Hematopoietic multipotent progenitor cell treated with erythropoietin and hydrocortisone succinate and interleukin-3 and kit ligand, for 17 days (in vitro differentiated cells): ENCODE measurements around the gene DMRTB1.

Experiments used
- DNase-seq: peaks from one replicate; pipeline ENCODE4 v3.0.0-alpha.2; 2015; ENCODE audit warnings: low spot score

Gene DMRTB1

DNA sequence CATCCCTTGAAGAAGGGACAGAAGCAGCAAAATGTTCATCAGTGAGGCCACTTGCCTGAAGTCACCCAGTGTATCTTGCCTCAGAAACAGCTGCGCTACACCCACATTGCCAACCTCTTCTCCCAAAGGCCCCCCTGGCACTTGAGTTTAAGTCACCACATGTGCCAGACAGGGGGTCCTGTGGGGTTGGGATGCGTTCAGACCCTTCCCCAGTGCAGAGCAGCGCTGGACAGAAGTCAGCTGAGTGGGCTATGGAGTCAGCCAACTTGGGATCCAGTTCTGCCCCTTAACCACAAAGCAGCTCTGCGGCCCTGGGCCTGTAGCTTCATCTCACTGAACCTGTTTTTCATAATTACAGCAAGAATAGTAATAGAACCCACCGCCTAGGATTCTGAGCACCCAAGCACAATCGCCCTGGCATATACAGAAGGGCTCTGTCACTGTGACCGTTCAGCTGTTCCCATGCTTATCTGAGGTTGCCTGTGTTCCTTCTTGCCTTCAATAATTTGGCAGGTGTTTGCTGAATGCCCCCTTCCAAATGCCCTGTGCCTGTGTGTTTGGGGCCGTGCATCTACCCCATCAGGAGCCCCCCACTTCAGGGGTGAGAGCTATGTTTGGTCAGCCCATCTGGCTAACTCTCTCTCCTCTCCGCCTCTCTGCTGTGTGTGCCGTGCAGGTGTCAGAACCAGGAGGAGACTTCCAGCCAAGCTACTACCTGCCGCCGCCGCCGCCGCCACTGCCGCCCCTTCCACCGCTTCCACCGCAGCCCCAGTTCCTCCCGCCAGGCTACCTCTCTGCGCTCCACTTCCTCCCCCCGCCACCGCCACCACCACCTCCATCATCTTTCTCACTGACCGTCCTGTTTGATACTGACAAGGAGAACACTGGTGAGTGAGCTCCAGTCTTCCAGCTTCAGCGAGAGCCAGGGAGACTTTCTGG, 5.0 kb downstream of the DMRTB1 start:
- no peak for DNase-seq

DNA sequence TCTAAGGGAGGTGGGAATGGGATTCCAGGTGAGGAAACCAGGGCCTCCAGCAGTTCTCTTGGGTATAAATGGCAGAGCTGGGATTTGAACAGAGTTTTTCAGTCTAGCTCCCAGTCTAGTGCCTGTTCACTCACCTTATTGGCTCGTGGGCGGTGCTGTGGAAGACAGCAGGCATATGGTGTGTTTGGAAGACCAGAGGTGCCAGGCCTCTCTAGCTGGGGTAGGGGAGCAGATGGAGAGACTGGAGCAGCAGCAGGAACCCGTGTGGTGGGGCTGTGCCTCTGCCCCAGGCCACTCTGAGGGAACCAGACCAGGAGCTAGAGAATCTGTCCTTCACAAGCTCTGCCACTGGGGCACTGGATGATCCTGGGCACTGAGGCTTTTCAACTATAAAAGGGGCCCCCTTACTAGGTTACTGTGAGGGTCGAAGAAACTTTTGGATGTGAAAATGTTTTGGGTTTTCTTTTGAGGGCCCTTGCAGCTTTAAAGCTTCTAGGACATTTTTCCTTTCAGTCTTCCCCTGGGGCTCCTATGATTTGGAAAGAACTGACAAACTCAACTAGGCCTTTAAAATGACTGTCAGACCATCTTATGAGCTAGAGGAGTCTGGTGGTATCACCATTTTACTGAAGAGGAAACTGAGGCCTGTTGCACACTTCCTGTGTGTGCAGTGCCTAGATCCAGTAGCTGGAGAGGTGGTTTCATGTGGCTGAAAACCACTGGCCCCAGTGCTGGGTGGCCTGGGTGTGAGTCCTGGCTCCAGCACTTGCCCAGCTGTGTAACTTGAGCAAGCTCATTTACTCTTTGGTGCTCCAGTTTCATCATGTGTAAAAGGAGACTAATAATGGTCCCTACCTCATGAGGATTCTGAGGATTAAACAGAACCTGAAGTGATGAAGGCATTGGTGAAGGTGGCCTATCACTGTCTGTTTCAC, 6.1 kb downstream of the DMRTB1 start:
- no peak for DNase-seq

DNA sequence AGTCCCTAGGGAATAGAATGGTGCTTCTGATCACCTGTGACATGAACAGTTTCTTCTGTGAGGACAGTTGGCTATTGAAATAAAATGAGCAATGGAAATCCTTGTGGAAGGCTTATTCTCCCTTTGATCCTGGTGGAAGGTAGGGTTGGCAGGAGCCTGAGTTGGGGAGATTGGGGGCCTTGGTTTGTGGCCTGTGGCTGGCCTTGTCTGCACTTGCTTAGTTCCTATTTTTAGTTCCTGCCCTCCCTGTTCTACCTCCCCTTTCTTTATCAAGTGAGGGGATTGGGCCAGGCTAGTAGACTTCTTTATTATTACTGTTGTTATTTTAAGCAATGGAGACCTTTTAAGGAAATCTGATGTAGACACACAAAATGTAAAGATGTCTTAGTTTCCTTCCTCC, 8.2 kb downstream of the DMRTB1 start:
- DNase-seq: no peak

DNA sequence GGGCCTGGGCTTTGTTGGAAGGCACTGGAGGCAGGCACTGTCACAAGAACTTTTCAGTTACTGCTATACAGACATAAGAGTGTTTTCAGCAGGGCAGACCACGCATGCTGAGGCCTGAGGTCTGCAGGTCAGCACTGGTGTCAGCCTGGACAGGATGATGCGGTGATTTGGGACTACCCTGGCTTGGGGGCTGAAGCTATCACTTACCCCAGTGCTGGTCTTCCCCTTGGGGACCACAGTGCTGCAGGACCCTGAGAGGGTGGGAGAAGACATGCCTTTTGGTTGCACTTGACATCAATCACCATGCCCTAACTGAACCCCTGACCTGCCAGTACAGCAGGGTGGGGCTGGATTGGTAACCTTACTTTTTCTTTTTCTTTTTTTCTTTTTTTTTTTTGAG, 9.2 kb downstream of the DMRTB1 start:
- no peak for DNase-seq

DNA sequence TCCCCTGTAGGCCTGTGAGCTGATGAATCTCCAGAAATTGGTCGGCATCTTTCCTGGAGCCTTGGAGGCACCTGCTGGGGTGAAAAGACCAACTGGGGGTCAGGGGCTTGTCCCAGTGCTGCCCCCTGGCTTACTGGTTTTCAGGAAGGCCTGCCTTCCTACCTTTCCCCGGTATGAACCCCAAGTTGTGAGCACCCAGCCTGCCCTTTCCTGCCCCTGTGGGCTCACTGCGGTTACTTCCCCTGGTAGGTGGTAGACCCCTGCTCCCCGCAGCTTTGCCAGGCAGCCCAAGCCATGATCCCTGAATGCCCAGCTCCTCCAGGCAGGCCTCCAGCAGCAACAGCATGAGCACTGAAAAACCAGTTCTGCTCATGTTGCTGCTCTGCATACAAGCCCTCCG, 10.2 kb downstream of the DMRTB1 start:
- DNase-seq: no peak

DNA sequence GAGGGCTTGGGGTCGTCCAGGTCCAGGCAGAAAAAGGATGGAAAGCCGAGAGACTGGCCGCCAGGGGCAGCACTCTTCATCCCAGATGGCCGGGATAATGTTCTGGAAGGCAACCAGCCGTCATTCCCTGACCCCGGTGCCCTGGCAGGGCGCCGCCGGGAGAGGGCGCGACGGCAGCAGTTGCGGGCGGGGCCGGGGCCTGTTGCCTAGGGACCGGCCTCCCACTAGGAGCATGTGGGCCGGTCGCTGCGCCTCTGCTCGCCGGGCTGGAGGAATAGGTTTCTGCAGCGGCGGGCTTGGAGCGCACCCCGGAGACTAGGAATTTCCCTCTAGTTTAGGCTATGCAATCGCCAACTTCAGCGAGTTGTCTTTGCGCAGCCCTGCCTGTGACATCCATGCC, 11.0 kb downstream of the DMRTB1 start:
- DNase-seq: no peak

DNA sequence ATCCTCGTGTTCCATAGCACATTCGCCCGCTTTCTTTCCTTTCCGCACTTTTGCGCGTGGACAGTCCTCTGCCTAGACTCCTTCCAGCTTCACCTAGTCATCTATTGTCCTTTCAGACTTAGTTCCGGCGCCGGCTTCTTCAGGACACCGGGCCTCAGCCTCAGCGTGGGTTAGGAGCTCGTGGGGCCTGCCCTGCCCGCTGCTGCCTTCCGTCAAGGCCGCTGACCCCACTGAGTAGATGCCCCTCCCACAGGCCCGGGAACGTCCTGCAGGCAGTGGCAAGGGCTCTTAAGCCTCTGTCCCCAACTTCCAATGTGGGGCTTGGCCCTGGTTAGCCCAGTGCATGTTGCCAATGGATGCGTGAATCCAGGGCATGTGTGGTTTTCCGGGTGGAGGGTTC, 11.4 kb downstream of the DMRTB1 start:
- DNase-seq: no peak

DNA sequence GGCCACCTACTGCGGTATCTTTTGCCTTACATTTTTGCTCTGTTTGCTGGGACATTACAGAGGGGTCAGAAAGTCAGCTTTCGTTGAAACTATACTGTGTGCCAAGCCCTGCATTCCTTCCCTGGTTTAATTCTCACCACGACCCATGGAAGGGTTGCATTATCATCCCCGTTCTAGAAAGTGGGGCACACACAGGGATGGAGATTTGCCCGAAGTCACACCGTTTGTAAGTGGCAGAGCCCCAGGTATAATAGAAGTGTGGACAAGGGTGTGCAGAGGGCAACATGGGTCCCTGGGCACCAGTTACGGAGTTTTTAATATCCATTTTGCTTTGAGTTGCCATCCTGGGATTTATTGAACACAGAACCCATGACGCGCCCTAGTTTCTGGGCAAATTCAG, 11.8 kb downstream of the DMRTB1 start:
- no peak for DNase-seq

DNA sequence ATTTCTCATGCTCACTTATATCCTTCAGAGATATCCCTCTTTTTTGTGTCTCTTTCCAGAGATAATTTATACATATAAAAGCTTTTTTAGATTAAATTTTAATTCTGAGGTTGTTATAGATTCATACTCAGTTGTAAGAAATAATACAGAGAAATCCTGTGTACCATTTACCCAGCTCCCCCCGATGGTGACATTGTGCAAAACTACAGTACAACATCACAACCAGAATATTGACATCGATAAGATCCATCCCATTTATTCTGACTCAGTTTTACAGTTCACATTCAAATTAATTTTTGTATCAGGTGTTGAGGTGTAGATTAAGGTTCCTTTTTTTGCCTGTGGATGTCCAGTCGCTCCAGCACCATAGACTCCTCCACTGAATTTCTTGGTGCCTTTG, 14.3 kb downstream of the DMRTB1 start:
- no peak for DNase-seq

DNA sequence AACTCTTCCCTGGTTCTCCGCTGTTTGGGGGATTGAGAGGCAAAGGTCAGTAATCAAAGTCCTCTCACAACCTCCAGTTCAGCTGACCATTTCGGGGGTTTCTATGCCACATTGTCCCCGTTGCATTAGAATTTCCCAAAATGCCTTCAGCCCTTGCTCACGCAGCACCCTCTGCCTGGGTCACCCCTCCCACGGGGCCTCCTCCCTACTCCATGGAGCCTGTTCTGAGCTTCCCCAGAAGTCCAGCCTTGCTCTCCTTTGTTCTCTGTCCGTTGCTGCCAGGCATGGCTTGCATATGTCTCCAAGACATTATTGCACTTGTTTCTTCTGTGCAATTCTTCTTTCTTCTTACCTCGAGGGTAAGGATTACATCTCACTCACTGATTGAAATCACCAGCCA, 16.5 kb downstream of the DMRTB1 start:
- DNase-seq: no peak

DNA sequence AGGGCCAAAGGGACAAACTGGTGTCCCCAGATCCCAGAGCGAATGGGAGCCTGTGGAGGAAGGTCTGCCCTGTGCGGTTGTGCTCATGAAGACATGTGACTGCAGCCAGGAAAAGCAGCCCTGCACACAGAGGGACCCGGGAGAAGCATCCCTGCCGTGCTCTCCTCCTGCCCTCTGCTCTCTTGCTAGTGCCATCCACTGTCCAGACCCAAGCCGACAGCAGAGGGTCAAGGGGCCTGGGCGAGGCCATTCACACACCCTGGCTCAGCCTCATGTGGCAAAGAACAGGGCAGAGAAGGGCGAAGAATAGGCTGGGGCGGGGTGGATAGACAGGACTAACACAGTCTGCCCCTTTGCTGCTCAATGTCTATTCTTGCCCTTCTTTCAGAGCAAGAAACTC, 17.4 kb downstream of the DMRTB1 start:
- DNase-seq: no peak

DNA sequence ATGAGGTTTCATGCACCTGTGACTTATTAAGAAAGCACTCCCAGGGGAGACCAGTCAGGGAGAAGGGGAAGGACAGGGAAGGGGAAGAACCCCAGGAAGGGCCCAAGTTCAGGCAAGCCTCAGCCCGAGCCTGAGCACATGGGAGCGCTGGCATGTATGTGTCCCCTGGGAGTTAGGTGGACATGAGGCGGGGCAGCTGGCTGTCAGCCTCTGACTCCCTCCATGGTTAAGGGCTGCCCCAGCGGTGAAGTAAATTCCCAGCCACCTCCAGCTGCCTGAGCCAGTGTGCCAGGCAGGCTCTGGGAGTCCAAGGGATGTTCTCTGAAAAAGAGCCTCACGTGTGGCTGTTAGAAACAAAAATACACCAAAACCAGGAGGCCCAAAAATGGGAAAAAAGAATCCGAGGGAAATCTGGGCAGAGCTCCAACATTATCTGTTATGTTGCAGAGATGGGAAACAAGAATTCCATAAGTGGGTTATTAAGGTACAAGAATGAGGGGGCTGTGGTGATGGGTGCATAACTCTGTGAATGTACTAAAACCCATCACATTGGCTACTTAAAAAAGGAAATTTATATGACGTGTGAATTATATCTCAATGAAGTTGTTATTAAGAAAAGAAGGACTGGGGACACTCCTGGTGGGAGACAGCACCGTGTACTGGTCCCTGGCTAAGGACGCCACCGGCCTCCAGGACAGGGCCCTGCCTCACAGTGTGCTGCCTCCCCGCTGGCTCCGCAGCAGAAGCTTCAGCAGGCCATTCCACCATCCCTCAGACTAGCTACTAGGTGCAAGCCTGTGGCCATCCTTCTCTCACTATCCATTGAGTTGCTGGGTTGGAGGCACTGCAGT, 18.7 kb downstream of the DMRTB1 start:
- no peak for DNase-seq

DNA sequence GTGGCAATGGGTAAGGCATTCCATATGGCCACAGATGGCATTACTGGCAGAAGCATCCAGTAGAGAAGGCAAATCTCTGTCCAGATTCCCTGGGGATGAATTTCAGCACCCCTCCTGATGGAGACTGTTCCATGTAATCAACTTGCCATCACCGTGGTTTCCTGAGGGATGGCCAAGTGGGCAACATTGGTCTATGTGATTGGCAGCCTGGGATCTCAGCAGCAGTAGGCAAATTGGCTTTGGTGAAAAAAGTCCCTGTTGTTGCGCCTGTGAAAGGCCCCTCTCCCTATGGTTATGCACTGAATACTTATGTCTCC, 19.3 kb downstream of the DMRTB1 start:
- no peak for DNase-seq

DNA sequence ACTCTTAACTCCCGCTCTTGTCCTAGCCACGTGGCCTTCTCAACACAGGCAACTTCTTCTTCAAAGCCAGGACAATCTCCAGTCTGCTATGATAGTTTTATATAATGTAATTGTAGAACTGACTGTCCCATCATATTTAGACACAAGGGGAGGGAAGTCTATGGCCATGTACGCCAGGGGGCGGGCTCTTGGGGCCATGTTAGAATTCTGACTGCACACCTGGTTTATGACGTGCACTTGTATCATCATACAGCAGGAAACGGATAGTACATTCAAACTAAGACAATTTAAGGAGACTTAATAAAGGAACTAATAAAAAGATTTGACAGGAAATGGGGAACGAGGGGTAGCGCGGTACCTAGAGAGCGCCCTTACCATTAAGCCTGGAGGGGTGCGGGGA, 21.5 kb downstream of the DMRTB1 start:
- DNase-seq: no peak

DNA sequence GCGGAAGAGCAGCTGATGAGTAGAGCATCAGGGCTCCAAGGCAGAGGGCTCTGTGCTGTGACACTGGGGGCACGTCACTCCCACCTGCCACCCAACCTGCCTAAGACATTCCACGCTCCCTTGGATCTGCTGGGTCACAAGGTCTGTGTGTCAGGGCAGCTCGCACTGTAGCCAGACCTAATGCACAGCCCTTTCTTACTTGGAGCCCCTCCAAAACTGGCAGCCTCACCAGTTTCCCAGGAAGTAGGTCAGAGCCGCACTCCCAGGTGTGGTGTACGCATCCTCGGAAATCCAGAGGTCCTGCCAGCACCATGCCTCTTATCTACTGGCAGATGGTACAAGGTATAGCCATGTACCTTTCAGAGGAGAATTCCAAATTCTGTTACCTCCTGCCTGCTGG, 22.3 kb downstream of the DMRTB1 start:
- no peak for DNase-seq

DNA sequence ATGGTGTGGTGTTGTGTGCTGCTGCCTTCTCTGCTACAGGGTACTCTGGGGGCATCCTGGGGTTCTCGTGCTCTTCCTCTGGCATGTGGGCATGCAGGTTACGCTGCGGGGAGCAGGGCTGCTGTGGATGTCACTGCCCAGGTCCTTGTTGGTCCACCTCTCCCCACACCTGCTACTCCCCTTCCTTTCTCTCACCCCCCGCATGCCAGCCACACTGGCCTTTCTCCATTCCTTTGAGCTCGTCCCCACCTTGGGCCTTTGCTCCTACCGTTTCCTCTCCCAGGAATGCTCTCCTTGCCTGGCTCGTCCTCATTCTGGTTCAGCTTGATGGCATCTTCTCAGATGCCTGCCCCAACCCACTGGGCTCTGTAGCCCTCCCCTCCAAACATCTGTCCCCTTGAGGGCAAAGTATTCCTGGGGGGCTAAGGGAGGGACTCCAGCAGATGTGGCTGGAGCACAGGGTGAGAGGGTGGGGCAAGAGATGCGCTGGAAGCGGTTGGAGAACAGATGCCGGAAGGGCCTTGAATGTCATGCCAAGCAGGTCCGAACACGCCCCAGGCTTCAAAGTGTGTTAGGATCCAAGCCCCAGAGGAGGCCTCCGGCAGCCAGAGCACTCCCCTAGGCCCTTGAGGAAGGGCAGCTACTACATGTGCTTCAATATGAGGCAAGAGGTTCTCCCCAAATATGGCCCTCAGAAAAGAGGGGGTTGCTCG, 23.4 kb downstream of the DMRTB1 start:
- DNase-seq: no peak

DNA sequence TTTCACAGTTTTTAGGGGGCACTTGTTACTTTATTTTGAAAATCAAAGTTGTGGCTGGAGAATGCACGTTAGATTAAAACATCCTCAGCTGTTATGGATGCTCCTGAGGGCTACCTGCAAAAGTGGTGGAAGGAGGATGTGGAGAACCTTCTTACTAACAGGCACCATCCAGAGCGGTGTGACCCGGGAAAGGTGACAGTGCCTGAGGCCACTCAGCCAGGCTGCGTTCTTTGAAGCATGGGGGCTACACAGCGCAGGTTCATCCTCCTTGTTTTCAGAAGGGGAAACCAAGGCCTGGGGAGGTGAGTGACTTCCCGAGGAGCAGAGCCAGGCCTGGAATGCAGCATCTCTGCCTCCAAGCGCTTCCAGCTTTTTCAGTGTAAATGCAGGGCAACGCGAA, 24.0 kb downstream of the DMRTB1 start:
- no peak for DNase-seq

DNA sequence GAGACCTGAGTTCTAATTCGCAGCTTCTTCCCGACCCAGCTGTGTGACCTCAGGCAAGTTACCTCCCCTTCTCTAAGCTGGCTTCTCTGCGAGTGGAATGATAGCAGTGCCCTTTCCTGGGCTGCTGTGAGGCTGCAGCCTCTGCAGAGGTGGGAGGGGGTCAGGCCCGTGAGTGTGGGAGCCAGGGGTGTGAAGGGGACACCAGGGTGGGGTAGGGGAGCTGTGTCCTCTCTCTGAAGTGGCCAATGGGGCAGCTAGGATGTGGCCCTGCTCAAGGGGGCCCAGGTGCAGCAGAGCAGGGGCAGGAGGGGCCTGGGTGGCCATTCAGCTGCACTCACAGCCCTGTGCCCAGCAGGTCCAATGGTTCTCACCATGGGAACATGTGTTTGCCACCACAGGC, 24.5 kb downstream of the DMRTB1 start:
- DNase-seq: no peak

DNA sequence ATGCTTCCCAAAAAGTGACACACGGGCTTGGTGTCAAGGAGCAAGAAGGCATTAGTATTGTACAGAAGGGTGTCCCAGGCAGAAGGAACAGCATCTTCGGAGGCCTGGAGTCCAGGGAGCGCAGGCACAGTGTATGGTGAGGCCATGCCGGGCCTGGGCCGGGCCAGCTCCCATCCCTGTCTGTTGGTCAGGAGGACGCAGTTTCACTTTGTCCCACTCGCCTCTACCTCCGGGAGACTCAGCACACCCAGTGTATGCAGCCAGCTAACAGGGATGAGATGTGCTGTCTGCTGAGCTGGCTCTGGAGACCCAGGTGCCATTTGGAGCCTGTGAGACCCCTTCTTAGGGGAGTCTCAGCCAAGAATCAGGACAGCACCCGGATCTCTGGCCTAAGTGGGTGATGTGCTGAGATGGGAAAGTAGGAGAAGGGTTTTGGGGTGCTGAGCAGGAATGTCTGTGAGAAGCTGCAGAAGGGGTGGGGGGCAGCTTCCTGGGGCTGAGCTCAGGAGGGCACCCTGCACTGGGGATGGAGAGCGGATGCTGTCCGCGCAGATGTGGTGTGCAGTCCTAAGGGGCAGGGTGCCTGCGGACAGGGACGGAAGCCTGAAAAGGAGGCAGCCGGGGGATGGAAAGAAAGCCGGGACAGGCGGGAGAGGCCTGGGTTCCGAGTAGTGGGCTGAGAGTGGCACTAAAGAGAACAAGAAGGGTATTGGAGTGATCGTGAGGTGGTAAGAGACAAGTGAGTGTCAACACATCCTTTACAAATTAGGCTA, 25.7 kb downstream of the DMRTB1 start:
- DNase-seq: no peak

DNA sequence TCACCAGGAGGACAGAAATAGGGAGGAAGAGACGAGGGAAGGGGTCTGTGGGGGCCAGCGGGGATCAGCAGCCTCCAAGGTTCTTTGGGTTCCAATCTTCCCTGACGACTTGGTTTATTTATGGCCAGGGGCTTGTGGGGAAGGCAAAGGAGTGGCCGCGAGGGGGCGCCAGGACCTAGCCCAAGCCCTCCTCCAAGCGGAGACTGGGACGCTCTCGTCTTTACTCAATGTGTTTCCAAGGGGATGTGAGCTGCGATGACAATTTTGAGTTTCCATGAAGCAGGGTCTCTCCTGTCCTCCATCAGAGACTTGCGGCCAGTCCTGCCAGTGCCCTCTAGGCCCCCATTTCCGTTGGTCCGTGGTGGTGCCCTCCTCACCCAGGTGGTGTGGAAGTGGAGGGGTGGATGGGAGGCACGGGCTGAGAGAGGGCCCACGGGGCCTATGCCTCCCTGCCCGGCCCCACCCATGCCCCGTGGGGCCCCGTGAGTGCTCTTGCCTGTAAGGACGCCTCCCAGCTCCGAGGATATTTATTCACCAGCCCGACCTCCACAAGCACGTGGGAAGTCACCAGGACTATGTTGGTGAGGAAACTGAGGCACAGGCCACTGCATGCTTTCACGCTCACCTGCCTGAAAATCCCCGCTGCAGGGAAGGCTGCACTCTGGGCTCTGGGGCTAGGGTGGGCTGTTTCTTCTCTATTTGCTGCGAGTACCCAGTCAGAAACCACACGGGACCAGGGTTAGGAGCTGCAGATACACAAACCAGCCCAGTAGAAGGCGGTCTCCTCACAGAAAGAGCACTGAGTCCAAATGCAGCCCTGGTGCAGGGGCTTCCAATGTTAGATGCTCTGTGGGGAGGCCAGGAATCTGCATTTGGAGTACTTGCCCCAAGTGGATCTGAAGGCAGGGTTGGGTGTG, 26.5 kb downstream of the DMRTB1 start:
- DNase-seq: peak; percentile 19
